Upper lobe of left lung (tissue), 4 donors: ENCODE measurements around the gene ABCB11.

Source experiments
- EP300 ChIP-seq, 4 donors: sonication (generic); formaldehyde crosslinking; IDR thresholded peaks; one replicate each; pipeline ENCODE4 v1.5.1; 2017; ENCODE audit warnings: antibody characterized with exemption in 4 of 4, control low read depth in 2 of 4
- POLR2A ChIP-seq, 4 donors: fragments of 450-650 bp; IDR thresholded peaks; one replicate each; pipeline ENCODE4 v1.5.1; 2016 to 2017; ENCODE audit warnings: antibody characterized with exemption in 4 of 4, mild to moderate bottlenecking in 2 of 4
- TF ChIP-seq, protein P1 (sequence below), 6 experiments: fragments of 450-650 bp in 4 of 6; fragments of 200-600 bp in 2 of 6; sonication (generic) in 2 of 6; IDR thresholded peaks; one replicate each; pipeline ENCODE4 v1.5.1; 2016 to 2019; ENCODE audit warnings: antibody characterized with exemption in 6 of 6

DNA sequence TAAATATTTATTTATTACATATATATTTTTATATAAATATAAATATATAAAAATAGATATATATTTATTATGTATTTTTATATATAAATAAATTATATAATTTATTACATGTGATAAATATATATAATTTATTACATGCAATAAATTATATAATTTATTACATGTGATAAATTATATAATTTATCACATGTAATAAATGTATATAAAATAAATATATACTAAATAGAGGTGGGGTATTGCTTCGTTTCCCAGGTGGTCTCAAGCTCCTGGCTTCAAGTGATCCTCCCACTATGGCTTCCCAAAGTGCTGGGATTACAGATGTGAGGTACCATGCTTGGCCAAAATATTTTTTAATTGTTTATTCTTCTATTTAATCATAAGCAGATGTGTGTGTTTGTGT lies 133.7 kb downstream of the ABCB11 start:
- TF ChIP-seq POLR2A (IDR thresholded peaks at IDR 0.05) (no peak), EP300 (IDR thresholded peaks at IDR 0.05) (no peak)
- TF ChIP-seq, protein P1, sequence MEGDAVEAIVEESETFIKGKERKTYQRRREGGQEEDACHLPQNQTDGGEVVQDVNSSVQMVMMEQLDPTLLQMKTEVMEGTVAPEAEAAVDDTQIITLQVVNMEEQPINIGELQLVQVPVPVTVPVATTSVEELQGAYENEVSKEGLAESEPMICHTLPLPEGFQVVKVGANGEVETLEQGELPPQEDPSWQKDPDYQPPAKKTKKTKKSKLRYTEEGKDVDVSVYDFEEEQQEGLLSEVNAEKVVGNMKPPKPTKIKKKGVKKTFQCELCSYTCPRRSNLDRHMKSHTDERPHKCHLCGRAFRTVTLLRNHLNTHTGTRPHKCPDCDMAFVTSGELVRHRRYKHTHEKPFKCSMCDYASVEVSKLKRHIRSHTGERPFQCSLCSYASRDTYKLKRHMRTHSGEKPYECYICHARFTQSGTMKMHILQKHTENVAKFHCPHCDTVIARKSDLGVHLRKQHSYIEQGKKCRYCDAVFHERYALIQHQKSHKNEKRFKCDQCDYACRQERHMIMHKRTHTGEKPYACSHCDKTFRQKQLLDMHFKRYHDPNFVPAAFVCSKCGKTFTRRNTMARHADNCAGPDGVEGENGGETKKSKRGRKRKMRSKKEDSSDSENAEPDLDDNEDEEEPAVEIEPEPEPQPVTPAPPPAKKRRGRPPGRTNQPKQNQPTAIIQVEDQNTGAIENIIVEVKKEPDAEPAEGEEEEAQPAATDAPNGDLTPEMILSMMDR (IDR thresholded peaks at IDR 0.05): no peak
